GM18858 (cell line): ENCODE results near the gene TMTC4.

Experiments used
- ATAC-seq: cut with Tn5 transposase; IDR thresholded peaks from one replicate; pipeline ENCODE4 v1.9.1; 2021; ENCODE audit not compliant: unreplicated experiment

TMTC4 gene

GRCh38 chr13:100667894-100668293, 6.7 kb downstream of the TMTC4 start:
- no peak for ATAC-seq

- no peak for ATAC-seq
These were observed 8.5 kb downstream of the TMTC4 start for GRCh38 chr13:100666124-100666523.

GRCh38 chr13:100665403-100665802, 9.2 kb downstream of the TMTC4 start:
- no peak for ATAC-seq

GRCh38 chr13:100664171-100664900, 10.3 kb downstream of the TMTC4 start:
- ATAC-seq = no peak

- no peak for ATAC-seq
These were observed 12.0 kb downstream of the TMTC4 start for GRCh38 chr13:100662468-100663211.

GRCh38 chr13:100660761-100661160, 13.8 kb downstream of the TMTC4 start:
- no peak for ATAC-seq

- no peak for ATAC-seq
These were observed 15.0 kb downstream of the TMTC4 start for GRCh38 chr13:100659578-100659977.

GRCh38 chr13:100658363-100658762, 16.2 kb downstream of the TMTC4 start:
- ATAC-seq = peak; percentile 83

- no peak for ATAC-seq
These were observed 16.7 kb downstream of the TMTC4 start for GRCh38 chr13:100657881-100658315.

- ATAC-seq = no peak
These were observed 22.1 kb downstream of the TMTC4 start for GRCh38 chr13:100652510-100652909.

GRCh38 chr13:100650326-100650725, 24.3 kb downstream of the TMTC4 start:
- no peak for ATAC-seq

GRCh38 chr13:100648354-100648753, 26.2 kb downstream of the TMTC4 start:
- ATAC-seq = no peak

- ATAC-seq = no peak
These were observed 27.7 kb downstream of the TMTC4 start for GRCh38 chr13:100646871-100647270.

- no peak for ATAC-seq
These were observed 28.4 kb downstream of the TMTC4 start for GRCh38 chr13:100646030-100646673.

GRCh38 chr13:100645382-100645781, 29.2 kb downstream of the TMTC4 start:
- ATAC-seq = no peak

GRCh38 chr13:100644371-100644770, 30.2 kb downstream of the TMTC4 start:
- no peak for ATAC-seq

- no peak for ATAC-seq
These were observed 36.8 kb downstream of the TMTC4 start for GRCh38 chr13:100637796-100638195.

GRCh38 chr13:100637380-100637779, 37.2 kb downstream of the TMTC4 start:
- no peak for ATAC-seq

- ATAC-seq = no peak
These were observed 38.2 kb downstream of the TMTC4 start for GRCh38 chr13:100636441-100636840.

GRCh38 chr13:100636004-100636403, 38.6 kb downstream of the TMTC4 start:
- no peak for ATAC-seq

- ATAC-seq = no peak
These were observed 39.9 kb downstream of the TMTC4 start for GRCh38 chr13:100634696-100635095.

GRCh38 chr13:100633461-100633860, 41.1 kb downstream of the TMTC4 start:
- no peak for ATAC-seq
